Esophagus muscularis mucosa (tissue), 4 donors: ENCODE results near the gene METTL6. TPM values are rescaled to one million over a fixed set of nuclear protein-coding genes. Genes with fewer than 3 reads are reported as not detected.

Source experiments
- DNase-seq: peaks from one replicate; pipeline ENCODE4 v3.0.0-alpha.2; 2017; ENCODE audit errors: extremely low spot score
- H3K27ac ChIP-seq, 4 donors: fragments of 200-600 bp; sonication (generic); replicated peaks in 1 of 4; 1 replicate in 3 of 4; 2 replicates in 1 of 4; pipeline ENCODE4 v1.5.1; 2016 to 2019; ENCODE audit warnings: mild to moderate bottlenecking in 1 of 4
- H3K27me3 ChIP-seq, 4 donors: fragments of 200-600 bp; sonication (generic); one replicate each; pipeline versions ENCODE4 v1.5.1 to v1.6.0; 2016 to 2019
- H3K36me3 ChIP-seq, 4 donors: fragments of 200-600 bp; sonication (generic); one replicate each; pipeline ENCODE4 v1.5.1; 2016 to 2019
- H3K4me1 ChIP-seq, 4 donors: fragments of 200-600 bp; sonication (generic); one replicate each; pipeline ENCODE4 v1.5.1; 2016 to 2019
- H3K4me3 ChIP-seq, 4 donors: fragments of 200-600 bp; sonication (generic); 1 replicate in 2 of 4; 2 replicates in 2 of 4; pipeline ENCODE4 v1.5.1; 2016 to 2019; ENCODE audit warnings: mild to moderate bottlenecking in 4 of 4, moderate library complexity in 1 of 4
- H3K9me3 ChIP-seq, 4 donors: fragments of 200-600 bp; sonication (generic); 1 replicate in 3 of 4; 2 replicates in 1 of 4; pipeline ENCODE4 v1.5.1; 2016 to 2019
- CTCF ChIP-seq, 3 experiments: fragments of 200-600 bp in 2 of 3; fragments of 450-650 bp in 1 of 3; sonication (generic) in 2 of 3; IDR thresholded peaks; one replicate each; pipeline ENCODE4 v1.5.1; 2017 to 2019; ENCODE audit warnings: antibody characterized with exemption in 3 of 3, mild to moderate bottlenecking in 2 of 3, moderate library complexity in 1 of 3
- EP300 ChIP-seq: sonication (generic); formaldehyde crosslinking; IDR thresholded peaks from one replicate; pipeline ENCODE4 v1.6.1; 2017; ENCODE audit warnings: antibody characterized with exemption
- POLR2A ChIP-seq: fragments of 450-650 bp; IDR thresholded peaks from one replicate; pipeline ENCODE4 v1.6.1; 2017; ENCODE audit warnings: antibody characterized with exemption, moderate library complexity, mild to moderate bottlenecking, low read depth
- POLR2AphosphoS5 ChIP-seq, 2 donors: sonication (generic); formaldehyde crosslinking; IDR thresholded peaks; one replicate each; pipeline ENCODE4 v1.6.1; 2017; ENCODE audit warnings: antibody characterized with exemption in 2 of 2
- WGBS: methylation state at CpG from one replicate; pipeline ENCODE4 v1.1.5; 2018; 5-methylcytosine and 5-hydroxymethylcytosine counted together
- intact Hi-C: fragments of 100-400 bp; cut with DNase I; formaldehyde crosslinking; loops from one replicate; pipeline ENCODE4 v1.15.1; 2023
- total RNA-seq, 4 donors: library from RNA; depleted of rRNA; stranded (reverse); fragments of >200 nt; gene quantifications; one replicate each; pipeline versions ENCODE4 v1.1.0 to v1.2.1, GENCODE V29; 2016

Gene METTL6
- total RNA-seq, 4 donors from 2014 or later: 10.9 to 18.7 (median 11.8) TPM

GRCh38 chr3:15438983-15439382 lies 11.6 kb upstream of the METTL6 start:
- Histone ChIP-seq H3K9me3 (no peaks in the 10 kb centered on the region), H3K27me3 (no peaks in the 10 kb centered on the region), H3K36me3 (peaks cover 57 to 93% (median 88%) of the 10 kb centered on the region in 4 donors), H3K4me1 (peaks cover 0 to 5% (median 0%) of the 10 kb centered on the region in 4 donors), H3K4me3 (no peak overlapping the region), H3K27ac (no peak overlapping the region)
- TF ChIP-seq CTCF (IDR thresholded peaks at IDR 0.05) (no peak), EP300 (no peak), POLR2A (no peak), POLR2AphosphoS5 (IDR thresholded peaks at IDR 0.05) (no peak)
- intact Hi-C loops: no loop called here
- DNase-seq: no peak
- 87% methylated on average over 4 of the region's 4 CpGs for WGBS

GRCh38 chr3:15436246-15436645 lies 8.9 kb upstream of the METTL6 start:
- no peaks in the 10 kb centered on the region for H3K27me3 ChIP-seq
- TF ChIP-seq POLR2AphosphoS5 (IDR thresholded peaks at IDR 0.05) (no peak), CTCF (IDR thresholded peaks at IDR 0.05) (no peak), EP300 (no peak)
- H3K4me3 ChIP-seq: no peak overlapping the region
- no peaks in the 10 kb centered on the region for H3K9me3 ChIP-seq
- intact Hi-C loops: no loop called here
- peaks cover 0 to 11% (median 2%) of the 10 kb centered on the region in 4 donors for H3K4me1 ChIP-seq
- H3K27ac ChIP-seq: no peak overlapping the region
- H3K36me3 ChIP-seq: peaks cover 60 to 100% (median 85%) of the 10 kb centered on the region in 4 donors
- WGBS: 80% methylated on average over 6 of the region's 6 CpGs
- DNase-seq: no peak

GRCh38 chr3:15434756-15435155 lies 7.4 kb upstream of the METTL6 start:
- Histone ChIP-seq H3K4me1 (peaks cover 0 to 18% (median 7%) of the 10 kb centered on the region in 4 donors), H3K36me3 (peaks cover 53 to 98% (median 77%) of the 10 kb centered on the region in 4 donors), H3K27me3 (no peaks in the 10 kb centered on the region), H3K9me3 (no peaks in the 10 kb centered on the region), H3K27ac (no peak overlapping the region), H3K4me3 (no peak overlapping the region)
- no peak for DNase-seq
- TF ChIP-seq POLR2AphosphoS5 (IDR thresholded peaks at IDR 0.05): no peak
- TF ChIP-seq EP300: no peak
- no peak for TF ChIP-seq CTCF (IDR thresholded peaks at IDR 0.05)
- no peak for TF ChIP-seq POLR2A
- intact Hi-C loops: no loop called here
- 95% methylated on average over 4 of the region's 4 CpGs for WGBS

- peaks cover 41 to 86% (median 65%) of the 10 kb centered on the region in 4 donors for H3K36me3 ChIP-seq
- intact Hi-C loops: no loop called here
- H3K4me1 ChIP-seq: peaks cover 10 to 30% (median 17%) of the 10 kb centered on the region in 4 donors
- H3K9me3 ChIP-seq: no peaks in the 10 kb centered on the region
- DNase-seq: no peak
- H3K4me3 ChIP-seq: no peak overlapping the region
- no peak overlapping the region for H3K27ac ChIP-seq
- 100% methylated on average over 1 of the region's 1 CpG for WGBS
- no peak for TF ChIP-seq POLR2A
- TF ChIP-seq CTCF (IDR thresholded peaks at IDR 0.05): no peak
- no peak for TF ChIP-seq EP300
- no peak for TF ChIP-seq POLR2AphosphoS5 (IDR thresholded peaks at IDR 0.05)
- H3K27me3 ChIP-seq: no peaks in the 10 kb centered on the region
Observed at GRCh38 chr3:15433531-15433930, 6.2 kb upstream of the METTL6 start.

GRCh38 chr3:15431256-15431837 lies 4.0 kb upstream of the METTL6 start:
- H3K27ac ChIP-seq: no peak overlapping the region
- H3K4me1 ChIP-seq: peaks cover 20 to 47% (median 27%) of the 10 kb centered on the region in 4 donors
- H3K9me3 ChIP-seq: no peaks in the 10 kb centered on the region
- DNase-seq: no peak
- WGBS: 79% methylated on average over 3 of the region's 3 CpGs
- no peaks in the 10 kb centered on the region for H3K27me3 ChIP-seq
- peaks cover 21 to 64% (median 44%) of the 10 kb centered on the region in 4 donors for H3K36me3 ChIP-seq
- no peak overlapping the region for H3K4me3 ChIP-seq
- intact Hi-C loops: no loop called here
- TF ChIP-seq POLR2AphosphoS5 (IDR thresholded peaks at IDR 0.05) (no peak), EP300 (no peak), CTCF (IDR thresholded peaks at IDR 0.05) (no peak), POLR2A (no peak)
